Adrenal gland (tissue), 19 donors: Measurements from ENCODE around the gene RASGRP2. TPM values are rescaled to one million over a fixed set of nuclear protein-coding genes. Genes with fewer than 3 reads are reported as not detected.

Source experiments
- DNase-seq, 7 donors: peaks; one replicate each; pipeline ENCODE4 v3.0.0-alpha.2; 2019 to 2020
- H3K27ac ChIP-seq, 5 donors: fragments of 200-600 bp; sonication (generic) in 4 of 5; 1 replicate in 3 of 5; 2 replicates in 2 of 5; pipeline versions ENCODE4 v1.5.1 to v1.8.0; 2016 to 2020; ENCODE audit warnings: mild to moderate bottlenecking in 1 of 5
- H3K27me3 ChIP-seq: fragments of 200-600 bp; 2 replicates; pipeline ENCODE4 v1.8.0; 2021
- H3K36me3 ChIP-seq, 2 donors: fragments of 200-600 bp; replicated peaks in 1 of 2; 1 replicate in 1 of 2; 2 replicates in 1 of 2; pipeline versions ENCODE4 v1.5.1 to v1.8.0; 2018 to 2022
- H3K4me1 ChIP-seq, 2 donors: fragments of 200-600 bp; replicated peaks in 1 of 2; 1 replicate in 1 of 2; 2 replicates in 1 of 2; pipeline versions ENCODE4 v1.5.1 to v1.8.0; 2018 to 2021
- H3K4me3 ChIP-seq, 4 donors: fragments of 200-600 bp; sonication (generic) in 3 of 4; one replicate each; pipeline ENCODE4 v1.5.1; 2016 to 2018
- H3K9me3 ChIP-seq, 3 donors: fragments of 200-600 bp; sonication (generic) in 1 of 3; replicated peaks in 1 of 3; 1 replicate in 2 of 3; 2 replicates in 1 of 3; pipeline versions ENCODE4 v1.5.1 to v1.8.0; 2016 to 2021
- CTCF ChIP-seq, 6 experiments: fragments of 450-650 bp in 4 of 6; fragments of 200-600 bp in 2 of 6; sonication (generic) in 1 of 6; IDR thresholded peaks; 1 replicate in 5 of 6; 2 replicates in 1 of 6; pipeline versions ENCODE4 v1.5.1 to v1.8.0; 2016 to 2021; ENCODE audit warnings: antibody characterized with exemption in 6 of 6, mild to moderate bottlenecking in 2 of 6, moderate library complexity in 1 of 6
- POLR2A ChIP-seq, 2 donors: fragments of 450-650 bp; IDR thresholded peaks; one replicate each; pipeline ENCODE4 v1.6.1; 2017; ENCODE audit warnings: antibody characterized with exemption in 2 of 2, mild to moderate bottlenecking in 2 of 2, moderate library complexity in 1 of 2
- WGBS, 4 donors: extraction: QIAGEN DNeasy Blood & Tissue Kit in 2 of 4; methylation state at CpG; one replicate each; pipeline versions ENCODE4 v1.1.5 to v1.1.7; 2013 to 2017; 5-methylcytosine and 5-hydroxymethylcytosine counted together
- intact Hi-C, 2 donors: fragments of 100-400 bp; cut with DNase I; formaldehyde crosslinking; loops; one replicate each; pipeline versions ENCODE4 v1.14.1 to v1.15.0; 2022 to 2023
- long read RNA-seq, 10 donors: library from polyadenylated mRNA in 3 of 10; unstranded in 2 of 10; stranded (forward) in 1 of 10; transcript quantifications; one replicate each; pipeline ENCODE4 v2.0.0 and lab custom pipeline, GENCODE V29; 2021 to 2026
- polyA plus RNA-seq, 3 donors: library from polyadenylated mRNA; stranded (reverse); fragments of 200-250 nt in 2 of 3; fragments of 350-450 nt in 1 of 3; fragmentation: Illumina TruSeq in 1 of 3; extraction: RNeasy Lipid Tissue Mini Kit (QIAGEN cat#74804) in 1 of 3; gene quantifications; one replicate each; pipeline ENCODE4 v1.2.3, GENCODE V29; 2013 to 2014
- total RNA-seq, 9 donors: library from RNA; depleted of rRNA in 4 of 9; stranded (reverse); fragments of >200 nt in 4 of 9; fragments of 120-200 nt in 1 of 9; fragmentation: NEBNext Ultra II Directional in 1 of 9; extraction: Animal tissue kit (Norgen Biotek cat#: 25700) in 1 of 9; gene quantifications; one replicate each; pipeline versions ENCODE4 v1.1.0 to v1.2.4, GENCODE V29; 2013 to 2023
- donor health status: healthy with polysubstance abuse.
- donor health status: Bipolar disorder and iron deficiency.
- donor health status: DM: yes; HTN: yes; CAD: no.
- donor health status: DM: no; HTN: no; CAD: no.
- donor health status: DM: no; HTN: no; CAD: no.
- donor health status: DM: yes; HTN: yes; CAD: no.

The RASGRP2 gene
- total RNA-seq (10 to 100 TPM in 5 of 9 donors, 1 to 10 TPM in 4; 3.6 to 23.9 (median 11.1) TPM), polyA plus RNA-seq (10 to 100 TPM in 2 of 3 donors, 1 to 10 TPM in 1; 5.4 to 81.9 (median 35.0) TPM)
- long read RNA-seq, donor 1, partial matches to known transcripts: 0 of 2 reads
- long read RNA-seq, donor 1, other reads (novel, unspliced or antisense): 0 of 2 reads
- long read RNA-seq, donor 2, partial matches to known transcripts: 0 of 3 reads
- long read RNA-seq, donor 2, other reads (novel, unspliced or antisense): 0 of 3 reads
- long read RNA-seq, donor 3: 0 reads
- long read RNA-seq, donor 4, partial matches to known transcripts: 0 of 5 reads
- long read RNA-seq, donor 4, other reads (novel, unspliced or antisense): 2 of 5 reads
- long read RNA-seq, donor 5, partial matches to known transcripts: 7 of 23 reads
- long read RNA-seq, donor 5, other reads (novel, unspliced or antisense): 4 of 23 reads
- long read RNA-seq, donor 6, partial matches to known transcripts: 2 of 4 reads
- long read RNA-seq, donor 6, other reads (novel, unspliced or antisense): 0 of 4 reads
- long read RNA-seq, donor 7: 0 reads
- long read RNA-seq, donor 8, partial matches to known transcripts: 0 of 6 reads
- long read RNA-seq, donor 8, other reads (novel, unspliced or antisense): 0 of 6 reads
- long read RNA-seq, donor 9: 0 reads
- long read RNA-seq, donor 10, partial matches to known transcripts: 0 of 1 reads
- long read RNA-seq, donor 10, other reads (novel, unspliced or antisense): 0 of 1 reads

- H3K9me3 ChIP-seq: no peaks in the 10 kb centered on the region
- WGBS, 4 donors: 0 to 2% (median 1%) methylated on average over 11 to 57 of the region's 57 CpGs
- H3K27me3 ChIP-seq: peaks cover 8% of the 10 kb centered on the region
- intact Hi-C loops: no loop called here
- H3K27ac ChIP-seq: peak within 1 kb of the TSS; percentile 54 to 91 (median 77)
- peak; percentile 72 to 85 (median 78) for DNase-seq
- TF ChIP-seq CTCF (IDR thresholded peaks at IDR 0.05) (peak; percentile 20 to 74 (median 56)), POLR2A (IDR thresholded peaks at IDR 0.05) (no peak)
- peaks cover 15 to 39% of the 10 kb centered on the region in 2 donors for H3K4me1 ChIP-seq
- peak within 1 kb of the TSS in 2 of 4 donors; percentile 37 to 56 for H3K4me3 ChIP-seq
- H3K36me3 ChIP-seq: no peaks in the 10 kb centered on the region
These were observed at the start of gene RASGRP2 for GRCh38 chr11:64743591-64744543. Gene RASGRP2 (minus strand): TSS chr11:64744142. CDS start chr11:64742866, 1,276 bp downstream.

DNA sequence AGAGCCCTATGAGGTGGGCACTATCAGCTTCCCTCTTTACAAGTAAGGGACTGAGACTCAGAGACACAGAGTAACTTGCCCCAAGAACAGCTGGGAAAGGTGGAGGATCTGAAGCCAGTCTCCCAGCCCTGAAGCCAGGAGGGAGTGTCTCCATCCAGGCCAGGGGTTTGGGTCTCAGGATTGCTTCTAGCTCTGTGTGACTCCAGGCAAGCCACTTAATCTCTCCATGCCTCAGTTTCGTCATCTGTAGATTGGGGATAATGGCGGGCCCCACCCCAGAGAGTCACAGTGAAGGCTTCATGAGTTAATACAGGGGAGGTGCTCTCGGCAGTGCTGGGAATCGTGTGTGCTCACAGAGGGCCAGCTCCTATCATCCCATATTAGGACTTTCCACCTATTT is 48.5 kb upstream of the RASGRP2 start:
- peaks cover 0 to 6% of the 10 kb centered on the region in 2 donors for H3K4me1 ChIP-seq
- H3K36me3 ChIP-seq: peaks cover 0 to 12% of the 10 kb centered on the region in 2 donors
- H3K27ac ChIP-seq: no peak overlapping the region
- no peak overlapping the region for H3K4me3 ChIP-seq
- no peaks in the 10 kb centered on the region for H3K9me3 ChIP-seq
- intact Hi-C loops: no loop called here
- no peaks in the 10 kb centered on the region for H3K27me3 ChIP-seq
- no peak for DNase-seq
- no peak for TF ChIP-seq POLR2A (IDR thresholded peaks at IDR 0.05)
- TF ChIP-seq CTCF (IDR thresholded peaks at IDR 0.05): no peak
- 88 to 95% (median 94%) methylated on average over 4 of the region's 4 CpGs for WGBS, 4 donors

- intact Hi-C loops: no loop called here
- TF ChIP-seq POLR2A (IDR thresholded peaks at IDR 0.05): no peak
- TF ChIP-seq CTCF (IDR thresholded peaks at IDR 0.05): no peak
- Histone ChIP-seq H3K4me1 (peaks cover 0 to 6% of the 10 kb centered on the region in 2 donors), H3K36me3 (peaks cover 0 to 12% of the 10 kb centered on the region in 2 donors), H3K4me3 (no peak overlapping the region), H3K27me3 (no peaks in the 10 kb centered on the region), H3K9me3 (no peaks in the 10 kb centered on the region), H3K27ac (no peak overlapping the region)
- WGBS, 4 donors: 91 to 100% (median 94%) methylated on average over 1 to 14 of the region's 14 CpGs
- DNase-seq: peak in 1 of 7 donors; percentile 14
These were observed 47.9 kb upstream of the RASGRP2 start for GRCh38 chr11:64791781-64792291.
